ENCODE measurements around the gene DMRTC2. TPM values are rescaled to one million over a fixed set of nuclear protein-coding genes. Genes with fewer than 3 reads are reported as not detected.

The DMRTC2 gene
- total and polyA plus RNA-seq, 2 of the 13 experiments (the other 11 are each of a cell fraction or from before 2014, with no cell fraction given) = not detected

DNA sequence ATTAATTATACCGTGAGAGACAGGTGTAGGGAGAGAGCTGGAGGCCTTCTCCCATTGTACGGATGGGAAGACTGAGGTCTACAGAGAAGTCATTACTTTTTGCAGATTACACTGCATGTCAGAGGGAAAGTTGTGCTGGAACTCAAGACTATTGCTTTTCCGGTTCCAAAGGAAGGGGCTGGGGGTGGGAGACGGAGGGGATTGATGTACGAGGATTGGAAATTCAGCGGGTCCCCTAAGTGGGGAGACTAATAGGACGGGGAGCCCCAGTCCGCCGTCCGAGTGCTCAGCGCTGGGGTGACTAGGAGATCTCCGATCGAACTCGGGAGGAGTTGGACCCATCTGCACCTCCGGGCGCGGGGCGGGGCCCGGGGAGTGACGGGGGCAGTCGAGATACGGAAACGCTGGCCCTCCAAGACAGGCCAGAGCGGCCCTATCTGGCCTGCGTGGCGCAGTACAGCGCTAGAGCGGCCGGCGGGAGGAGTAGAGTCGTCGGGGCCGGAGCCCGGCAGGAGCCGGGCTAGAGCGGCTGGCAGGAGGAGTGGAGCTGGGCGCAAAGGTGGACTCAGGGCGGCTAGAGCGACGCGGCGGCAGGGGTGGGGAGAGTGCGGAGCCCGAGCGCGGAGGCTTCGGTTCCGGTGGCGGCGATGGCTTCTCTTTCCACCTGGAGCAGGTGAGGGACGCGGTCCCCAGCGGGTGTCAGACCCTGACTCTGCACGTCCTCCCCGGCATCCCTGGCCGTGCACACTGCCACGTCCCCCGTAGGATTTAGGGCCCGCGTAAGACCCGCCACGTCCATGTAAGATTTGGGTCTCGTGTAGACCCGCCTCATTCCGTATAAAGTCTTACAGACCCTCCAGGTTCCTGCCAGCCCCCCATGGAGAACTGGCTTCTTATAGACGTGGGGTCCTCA lies 39.2 kb downstream of the DMRTC2 start (continued):
- TF ChIP-seq, protein P1, sequence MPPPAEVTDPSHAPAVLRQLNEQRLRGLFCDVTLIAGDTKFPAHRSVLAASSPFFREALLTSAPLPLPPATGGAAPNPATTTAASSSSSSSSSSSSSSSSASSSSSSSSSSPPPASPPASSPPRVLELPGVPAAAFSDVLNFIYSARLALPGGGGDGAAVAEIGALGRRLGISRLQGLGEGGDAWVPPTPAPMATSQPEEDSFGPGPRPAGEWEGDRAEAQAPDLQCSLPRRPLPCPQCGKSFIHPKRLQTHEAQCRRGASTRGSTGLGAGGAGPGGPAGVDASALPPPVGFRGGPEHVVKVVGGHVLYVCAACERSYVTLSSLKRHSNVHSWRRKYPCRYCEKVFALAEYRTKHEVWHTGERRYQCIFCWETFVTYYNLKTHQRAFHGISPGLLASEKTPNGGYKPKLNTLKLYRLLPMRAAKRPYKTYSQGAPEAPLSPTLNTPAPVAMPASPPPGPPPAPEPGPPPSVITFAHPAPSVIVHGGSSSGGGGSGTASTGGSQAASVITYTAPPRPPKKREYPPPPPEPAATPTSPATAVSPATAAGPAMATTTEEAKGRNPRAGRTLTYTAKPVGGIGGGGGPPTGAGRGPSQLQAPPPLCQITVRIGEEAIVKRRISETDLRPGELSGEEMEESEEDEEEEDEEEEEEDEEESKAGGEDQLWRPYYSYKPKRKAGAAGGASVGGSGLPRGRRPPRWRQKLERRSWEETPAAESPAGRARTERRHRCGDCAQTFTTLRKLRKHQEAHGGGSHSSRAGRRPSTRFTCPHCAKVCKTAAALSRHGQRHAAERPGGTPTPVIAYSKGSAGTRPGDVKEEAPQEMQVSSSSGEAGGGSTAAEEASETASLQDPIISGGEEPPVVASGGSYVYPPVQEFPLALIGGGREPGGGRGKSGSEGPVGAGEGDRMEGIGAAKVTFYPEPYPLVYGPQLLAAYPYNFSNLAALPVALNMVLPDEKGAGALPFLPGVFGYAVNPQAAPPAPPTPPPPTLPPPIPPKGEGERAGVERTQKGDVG (CRISPR knock-in tag; IDR thresholded peaks at IDR 0.05; ENCODE audit: borderline replicate concordance) = 0 out of 2 replicates have a peak, but pooled peaks have one; percentile 27
- TF ChIP-seq, protein P2, sequence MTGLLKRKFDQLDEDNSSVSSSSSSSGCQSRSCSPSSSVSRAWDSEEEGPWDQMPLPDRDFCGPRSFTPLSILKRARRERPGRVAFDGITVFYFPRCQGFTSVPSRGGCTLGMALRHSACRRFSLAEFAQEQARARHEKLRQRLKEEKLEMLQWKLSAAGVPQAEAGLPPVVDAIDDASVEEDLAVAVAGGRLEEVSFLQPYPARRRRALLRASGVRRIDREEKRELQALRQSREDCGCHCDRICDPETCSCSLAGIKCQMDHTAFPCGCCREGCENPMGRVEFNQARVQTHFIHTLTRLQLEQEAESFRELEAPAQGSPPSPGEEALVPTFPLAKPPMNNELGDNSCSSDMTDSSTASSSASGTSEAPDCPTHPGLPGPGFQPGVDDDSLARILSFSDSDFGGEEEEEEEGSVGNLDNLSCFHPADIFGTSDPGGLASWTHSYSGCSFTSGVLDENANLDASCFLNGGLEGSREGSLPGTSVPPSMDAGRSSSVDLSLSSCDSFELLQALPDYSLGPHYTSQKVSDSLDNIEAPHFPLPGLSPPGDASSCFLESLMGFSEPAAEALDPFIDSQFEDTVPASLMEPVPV (CRISPR knock-in tag; IDR thresholded peaks at IDR 0.05) = peak; percentile 53; the same call in 1 of the 2 replicates
- TF ChIP-seq SIX4 (CRISPR knock-in tag; IDR thresholded peaks at IDR 0.05) = peak; percentile 63; the same call in 1 of the 2 replicates
- TF ChIP-seq POGZ (CRISPR knock-in tag; IDR thresholded peaks at IDR 0.05) = peak; percentile 41; the same call in 1 of the 2 replicates
- 0 out of 2 replicates have a peak, but pooled peaks have one; percentile 62 for TF ChIP-seq ZNF501 (CRISPR knock-in tag; IDR thresholded peaks at IDR 0.05)
- TF ChIP-seq ZNF816 (CRISPR knock-in tag; IDR thresholded peaks at IDR 0.05; ENCODE audit: borderline replicate concordance) = no peak
- TF ChIP-seq, protein P3, sequence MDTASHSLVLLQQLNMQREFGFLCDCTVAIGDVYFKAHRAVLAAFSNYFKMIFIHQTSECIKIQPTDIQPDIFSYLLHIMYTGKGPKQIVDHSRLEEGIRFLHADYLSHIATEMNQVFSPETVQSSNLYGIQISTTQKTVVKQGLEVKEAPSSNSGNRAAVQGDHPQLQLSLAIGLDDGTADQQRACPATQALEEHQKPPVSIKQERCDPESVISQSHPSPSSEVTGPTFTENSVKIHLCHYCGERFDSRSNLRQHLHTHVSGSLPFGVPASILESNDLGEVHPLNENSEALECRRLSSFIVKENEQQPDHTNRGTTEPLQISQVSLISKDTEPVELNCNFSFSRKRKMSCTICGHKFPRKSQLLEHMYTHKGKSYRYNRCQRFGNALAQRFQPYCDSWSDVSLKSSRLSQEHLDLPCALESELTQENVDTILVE (CRISPR knock-in tag; IDR thresholded peaks at IDR 0.05) = peak; percentile 96
- TF ChIP-seq ZKSCAN8 (CRISPR knock-in tag; IDR thresholded peaks at IDR 0.05; ENCODE audit: borderline replicate concordance) = peak; percentile 37; the same call in 1 of the 2 replicates
- peak; percentile 26 to 49; a peak in 2 of 4 replicates for TF ChIP-seq EP300 (IDR thresholded peaks at IDR 0.05; ENCODE audit: low read depth in 2 of 2, low read length in 2 of 2)
- TF ChIP-seq EP300 (CRISPR knock-in tag; IDR thresholded peaks at IDR 0.05; ENCODE audit: borderline replicate concordance) = no peak
- TF ChIP-seq, protein P4, sequence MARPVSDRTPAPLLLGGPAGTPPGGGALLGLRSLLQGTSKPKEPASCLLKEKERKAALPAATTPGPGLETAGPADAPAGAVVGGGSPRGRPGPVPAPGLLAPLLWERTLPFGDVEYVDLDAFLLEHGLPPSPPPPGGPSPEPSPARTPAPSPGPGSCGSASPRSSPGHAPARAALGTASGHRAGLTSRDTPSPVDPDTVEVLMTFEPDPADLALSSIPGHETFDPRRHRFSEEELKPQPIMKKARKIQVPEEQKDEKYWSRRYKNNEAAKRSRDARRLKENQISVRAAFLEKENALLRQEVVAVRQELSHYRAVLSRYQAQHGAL (CRISPR knock-in tag; IDR thresholded peaks at IDR 0.05; ENCODE audit: not compliant biosample characterization) = no peak
- peak; percentile 65 for TF ChIP-seq FOXA3 (CRISPR knock-in tag; IDR thresholded peaks at IDR 0.05)
- peak; percentile 76; the same call in 1 of the 2 replicates for TF ChIP-seq TBP (CRISPR knock-in tag; IDR thresholded peaks at IDR 0.05)
- TF ChIP-seq, protein P5, sequence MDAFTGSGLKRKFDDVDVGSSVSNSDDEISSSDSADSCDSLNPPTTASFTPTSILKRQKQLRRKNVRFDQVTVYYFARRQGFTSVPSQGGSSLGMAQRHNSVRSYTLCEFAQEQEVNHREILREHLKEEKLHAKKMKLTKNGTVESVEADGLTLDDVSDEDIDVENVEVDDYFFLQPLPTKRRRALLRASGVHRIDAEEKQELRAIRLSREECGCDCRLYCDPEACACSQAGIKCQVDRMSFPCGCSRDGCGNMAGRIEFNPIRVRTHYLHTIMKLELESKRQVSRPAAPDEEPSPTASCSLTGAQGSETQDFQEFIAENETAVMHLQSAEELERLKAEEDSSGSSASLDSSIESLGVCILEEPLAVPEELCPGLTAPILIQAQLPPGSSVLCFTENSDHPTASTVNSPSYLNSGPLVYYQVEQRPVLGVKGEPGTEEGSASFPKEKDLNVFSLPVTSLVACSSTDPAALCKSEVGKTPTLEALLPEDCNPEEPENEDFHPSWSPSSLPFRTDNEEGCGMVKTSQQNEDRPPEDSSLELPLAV (CRISPR knock-in tag; conservative IDR thresholded peaks at IDR 0.05; ENCODE audit: low read depth) = no peak
- TF ChIP-seq RBM39 (IDR thresholded peaks at IDR 0.05; ENCODE audit: low read depth, low read length, poor library complexity, severe bottlenecking) = peak; percentile 34
- TF ChIP-seq, protein P6, sequence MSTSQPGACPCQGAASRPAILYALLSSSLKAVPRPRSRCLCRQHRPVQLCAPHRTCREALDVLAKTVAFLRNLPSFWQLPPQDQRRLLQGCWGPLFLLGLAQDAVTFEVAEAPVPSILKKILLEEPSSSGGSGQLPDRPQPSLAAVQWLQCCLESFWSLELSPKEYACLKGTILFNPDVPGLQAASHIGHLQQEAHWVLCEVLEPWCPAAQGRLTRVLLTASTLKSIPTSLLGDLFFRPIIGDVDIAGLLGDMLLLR (CRISPR knock-in tag; IDR thresholded peaks at IDR 0.05) = 0 out of 2 replicates have a peak, but pooled peaks have one; percentile 54
- TF ChIP-seq ZEB1 (IDR thresholded peaks at IDR 0.05; ENCODE audit: insufficient replicate concordance, low read depth) = peak; percentile 84
- peak; percentile 73 for TF ChIP-seq ZMYM4 (CRISPR knock-in tag; IDR thresholded peaks at IDR 0.05)
